Breast epithelium (tissue), 4 donors: ENCODE measurements around the gene TSPAN4. TPM values are rescaled to one million over a fixed set of nuclear protein-coding genes. Genes with fewer than 3 reads are reported as not detected.

Experiments used
- DNase-seq, 2 donors: peaks; one replicate each; pipeline ENCODE4 v3.0.0-alpha.2; 2019; ENCODE audit warnings: low spot score in 2 of 2
- H3K27ac ChIP-seq, 2 donors: fragments of 200-600 bp; sonication (generic) in 1 of 2; one replicate each; pipeline ENCODE4 v1.5.1; 2016 to 2019; ENCODE audit warnings: mild to moderate bottlenecking in 1 of 2
- H3K27me3 ChIP-seq, 2 donors: fragments of 200-600 bp; sonication (generic) in 1 of 2; one replicate each; pipeline versions ENCODE4 v1.5.1 to v1.6.0; 2017 to 2019; ENCODE audit warnings: control low read depth in 1 of 2, mild to moderate bottlenecking in 1 of 2
- H3K36me3 ChIP-seq: fragments of 200-600 bp; one replicate; pipeline ENCODE4 v1.5.1; 2019
- H3K4me1 ChIP-seq, 2 donors: fragments of 200-600 bp; sonication (generic); one replicate each; pipeline ENCODE4 v1.5.1; 2016 to 2019; ENCODE audit warnings: control low read depth in 1 of 2
- H3K4me3 ChIP-seq, 3 donors: fragments of 200-600 bp; sonication (generic); 1 replicate in 2 of 3; 2 replicates in 1 of 3; pipeline ENCODE4 v1.5.1; 2016 to 2019; ENCODE audit warnings: mild to moderate bottlenecking in 3 of 3, moderate library complexity in 2 of 3
- H3K9me3 ChIP-seq, 2 donors: fragments of 200-600 bp; sonication (generic) in 1 of 2; one replicate each; pipeline ENCODE4 v1.5.1; 2016 to 2019; ENCODE audit warnings: control low read depth in 1 of 2
- CTCF ChIP-seq, 3 donors: fragments of 450-650 bp; IDR thresholded peaks; one replicate each; pipeline ENCODE4 v1.5.1; 2016 to 2017; ENCODE audit warnings: antibody characterized with exemption in 3 of 3, mild to moderate bottlenecking in 3 of 3, moderate library complexity in 3 of 3
- POLR2A ChIP-seq: fragments of 450-650 bp; IDR thresholded peaks from one replicate; pipeline ENCODE4 v1.6.1; 2016; ENCODE audit warnings: antibody characterized with exemption, mild to moderate bottlenecking, moderate library complexity
- POLR2AphosphoS5 ChIP-seq, 3 donors: sonication (generic); formaldehyde crosslinking; IDR thresholded peaks; one replicate each; pipeline ENCODE4 v1.6.1; 2017; ENCODE audit warnings: antibody characterized with exemption in 3 of 3
- intact Hi-C: fragments of 100-400 bp; cut with DNase I; formaldehyde crosslinking; loops from one replicate; pipeline ENCODE4 v1.15.1; 2023; ENCODE audit warnings: low total_unique reads
- total RNA-seq, 3 donors: library from RNA; depleted of rRNA; stranded (reverse); fragments of >200 nt; gene quantifications; one replicate each; pipeline ENCODE4 v1.1.0, GENCODE V29; 2016

TSPAN4 gene
- total RNA-seq, 3 donors from 2014 or later = 72.4 to 217 (median 107) TPM

- Histone ChIP-seq H3K4me1 (peaks cover 11% of the 10 kb centered on the region in 2 donors), H3K4me3 (no peak overlapping the region), H3K9me3 (no peaks in the 10 kb centered on the region), H3K27ac (no peak overlapping the region), H3K36me3 (no peaks in the 10 kb centered on the region), H3K27me3 (no peaks in the 10 kb centered on the region)
- intact Hi-C loops = loop anchor here (5.0 kb wide), 1 partner anchor 65 kb away; no protein-coding TSS in a partner anchor
- TF ChIP-seq POLR2AphosphoS5 (IDR thresholded peaks at IDR 0.05) (no peak), POLR2A (no peak), CTCF (IDR thresholded peaks at IDR 0.05) (no peak)
- no peak for DNase-seq
These were observed 69.6 kb downstream of the TSPAN4 start for GRCh38 chr11:912266-912665.

GRCh38 chr11:913043-913442, 70.4 kb downstream of the TSPAN4 start:
- TF ChIP-seq CTCF (IDR thresholded peaks at IDR 0.05) (no peak), POLR2AphosphoS5 (IDR thresholded peaks at IDR 0.05) (no peak)
- no peak for DNase-seq
- Histone ChIP-seq H3K4me1 (peaks cover 11% of the 10 kb centered on the region in 2 donors), H3K27me3 (no peaks in the 10 kb centered on the region), H3K9me3 (no peaks in the 10 kb centered on the region), H3K36me3 (no peaks in the 10 kb centered on the region), H3K4me3 (no peak overlapping the region), H3K27ac (no peak overlapping the region)
- intact Hi-C loops = loop anchor here (5.0 kb wide), 1 partner anchor 66 kb away; no protein-coding TSS in a partner anchor

- DNase-seq = no peak
- intact Hi-C loops = loop anchor here (5.0 kb wide), 1 partner anchor 67 kb away; no protein-coding TSS in a partner anchor
- TF ChIP-seq POLR2AphosphoS5 (IDR thresholded peaks at IDR 0.05) = no peak
- no peak for TF ChIP-seq POLR2A
- no peak for TF ChIP-seq CTCF (IDR thresholded peaks at IDR 0.05)
- Histone ChIP-seq H3K36me3 (no peaks in the 10 kb centered on the region), H3K27ac (peak overlapping the region in 1 of 2 donors; percentile 66), H3K4me3 (peak overlapping the region in 1 of 3 donors; percentile 22), H3K4me1 (peaks cover 11% of the 10 kb centered on the region in 2 donors), H3K27me3 (no peaks in the 10 kb centered on the region), H3K9me3 (no peaks in the 10 kb centered on the region)
These were observed 71.6 kb downstream of the TSPAN4 start for GRCh38 chr11:914204-914603.

- Histone ChIP-seq H3K27ac (peak overlapping the region in 1 of 2 donors; percentile 66), H3K9me3 (no peaks in the 10 kb centered on the region), H3K4me1 (peaks cover 5% of the 10 kb centered on the region in 2 donors), H3K4me3 (peak overlapping the region in 1 of 3 donors; percentile 22), H3K36me3 (no peaks in the 10 kb centered on the region), H3K27me3 (no peaks in the 10 kb centered on the region)
- TF ChIP-seq POLR2AphosphoS5 (IDR thresholded peaks at IDR 0.05) = peak in 1 of 3 donors; percentile 18
- TF ChIP-seq POLR2A = no peak
- intact Hi-C loops = loop anchor here (5.0 kb wide), 1 partner anchor 68 kb away; no protein-coding TSS in a partner anchor
- DNase-seq = peak in 1 of 2 donors; percentile 33
These were observed 72.3 kb downstream of the TSPAN4 start for GRCh38 chr11:914747-915501.

Other genes starting within 250 kb of the TSPAN4 start
- 10 to 100 TPM; 13.3 to 29.9 (median 27.9) TPM for gene IRF7, start 226.9 kb upstream of the TSPAN4 start, total RNA-seq
- 1 to 10 TPM in 1 of 3 donors, not detected in 2; 6.2 TPM for gene CDHR5, start 217.9 kb upstream of the TSPAN4 start, total RNA-seq
- not detected for gene SCT, start 215.7 kb upstream of the TSPAN4 start, total RNA-seq
- gene DRD4, start 205.6 kb upstream of the TSPAN4 start, total RNA-seq = under 1 TPM in 1 of 3 donors, not detected in 2; 0.29 TPM
- 10 to 100 TPM; 25.3 to 42.6 (median 39.8) TPM for gene DEAF1, start 147.6 kb upstream of the TSPAN4 start, total RNA-seq
- 10 to 100 TPM; 25.9 to 51.8 (median 29.1) TPM for gene TMEM80, start 147.0 kb upstream of the TSPAN4 start, total RNA-seq
- 100 to 1,000 TPM in 2 of 3 donors, 1 to 10 TPM in 1; 6.1 to 151 (median 115) TPM for gene EPS8L2, start 136.6 kb upstream of the TSPAN4 start, total RNA-seq
- gene TALDO1, start 95.4 kb upstream of the TSPAN4 start, total RNA-seq = 100 to 1,000 TPM; 137 to 239 (median 141) TPM
- 10 to 100 TPM in 2 of 3 donors, 1 to 10 TPM in 1; 9.9 to 17.4 (median 16.4) TPM for gene GATD1, start 65.4 kb upstream of the TSPAN4 start, total RNA-seq
- gene CEND1, start 52.8 kb upstream of the TSPAN4 start, total RNA-seq = not detected
- gene SLC25A22, start 44.6 kb upstream of the TSPAN4 start, total RNA-seq = 10 to 100 TPM in 1 of 3 donors, 1 to 10 TPM in 2; 2.7 to 11.5 (median 4.7) TPM
- gene PIDD1, start 37.6 kb upstream of the TSPAN4 start, total RNA-seq = 10 to 100 TPM; 10.2 to 17.3 (median 16.7) TPM
- gene RPLP2, start 32.9 kb upstream of the TSPAN4 start, total RNA-seq = 1,000 to 10,000 TPM in 2 of 3 donors, 100 to 1,000 TPM in 1; 583 to 1,665 (median 1,093) TPM
- 100 to 1,000 TPM; 103 to 266 (median 109) TPM for gene PNPLA2, start 23.9 kb upstream of the TSPAN4 start, total RNA-seq
- 100 to 1,000 TPM in 1 of 3 donors, 10 to 100 TPM in 2; 14.7 to 152 (median 86.2) TPM for gene CRACR2B, start 14.9 kb upstream of the TSPAN4 start, total RNA-seq
- 100 to 1,000 TPM; 209 to 847 (median 343) TPM for gene CD151, start 9.9 kb upstream of the TSPAN4 start, total RNA-seq
- gene POLR2L, start 323 bp upstream of the TSPAN4 start, total RNA-seq = 100 to 1,000 TPM in 1 of 3 donors, 10 to 100 TPM in 2; 51.8 to 126 (median 96.7) TPM
- 10 to 100 TPM; 58.3 to 79.5 (median 68.3) TPM for gene CHID1, start 68.0 kb downstream of the TSPAN4 start, total RNA-seq
- 100 to 1,000 TPM in 1 of 3 donors, 10 to 100 TPM in 2; 44.6 to 112 (median 54.7) TPM for gene AP2A2, start 83.0 kb downstream of the TSPAN4 start, total RNA-seq
- gene MUC6, start 193.9 kb downstream of the TSPAN4 start, total RNA-seq = 1 to 10 TPM in 2 of 3 donors, not detected in 1; 1.3 to 1.9 TPM
- gene MUC2, start 232.0 kb downstream of the TSPAN4 start, total RNA-seq = under 1 TPM in 1 of 3 donors, not detected in 2; 0.66 TPM